Measurements from ENCODE around the gene AK5. TPM values are rescaled to one million over a fixed set of nuclear protein-coding genes. Genes with fewer than 3 reads are reported as not detected.

AK5 gene
- total RNA-seq, 4 donors from 2014 or later, result 0.13 to 0.84 (median 0.47) TPM; not detected in 1

DNA sequence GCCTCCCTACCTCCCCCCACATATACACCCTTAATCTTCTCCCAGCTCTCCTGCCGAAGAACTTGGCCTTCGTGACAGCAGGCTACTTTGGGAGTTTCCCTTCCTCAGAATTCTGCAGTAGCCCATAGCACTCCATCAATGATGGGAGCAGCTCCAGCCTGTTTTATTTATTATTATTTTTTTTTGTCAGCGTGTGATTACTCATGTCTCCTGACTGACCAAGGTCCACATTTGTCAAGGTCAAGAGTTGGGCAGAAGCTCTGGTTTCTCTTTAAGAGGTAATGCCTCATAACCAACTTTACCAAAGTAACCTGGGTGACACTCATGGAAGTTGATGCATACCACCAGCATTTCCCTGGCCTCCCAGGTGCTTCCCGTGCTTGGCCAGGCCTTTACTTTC is 275.2 kb downstream of the AK5 start:
- TF ChIP-seq, protein P1, sequence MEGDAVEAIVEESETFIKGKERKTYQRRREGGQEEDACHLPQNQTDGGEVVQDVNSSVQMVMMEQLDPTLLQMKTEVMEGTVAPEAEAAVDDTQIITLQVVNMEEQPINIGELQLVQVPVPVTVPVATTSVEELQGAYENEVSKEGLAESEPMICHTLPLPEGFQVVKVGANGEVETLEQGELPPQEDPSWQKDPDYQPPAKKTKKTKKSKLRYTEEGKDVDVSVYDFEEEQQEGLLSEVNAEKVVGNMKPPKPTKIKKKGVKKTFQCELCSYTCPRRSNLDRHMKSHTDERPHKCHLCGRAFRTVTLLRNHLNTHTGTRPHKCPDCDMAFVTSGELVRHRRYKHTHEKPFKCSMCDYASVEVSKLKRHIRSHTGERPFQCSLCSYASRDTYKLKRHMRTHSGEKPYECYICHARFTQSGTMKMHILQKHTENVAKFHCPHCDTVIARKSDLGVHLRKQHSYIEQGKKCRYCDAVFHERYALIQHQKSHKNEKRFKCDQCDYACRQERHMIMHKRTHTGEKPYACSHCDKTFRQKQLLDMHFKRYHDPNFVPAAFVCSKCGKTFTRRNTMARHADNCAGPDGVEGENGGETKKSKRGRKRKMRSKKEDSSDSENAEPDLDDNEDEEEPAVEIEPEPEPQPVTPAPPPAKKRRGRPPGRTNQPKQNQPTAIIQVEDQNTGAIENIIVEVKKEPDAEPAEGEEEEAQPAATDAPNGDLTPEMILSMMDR (IDR thresholded peaks at IDR 0.05), result no peak
- ATAC-seq (ENCODE audit: low FRiP score) (no peak), DNase-seq (ENCODE audit: low spot score) (no peak)

DNA sequence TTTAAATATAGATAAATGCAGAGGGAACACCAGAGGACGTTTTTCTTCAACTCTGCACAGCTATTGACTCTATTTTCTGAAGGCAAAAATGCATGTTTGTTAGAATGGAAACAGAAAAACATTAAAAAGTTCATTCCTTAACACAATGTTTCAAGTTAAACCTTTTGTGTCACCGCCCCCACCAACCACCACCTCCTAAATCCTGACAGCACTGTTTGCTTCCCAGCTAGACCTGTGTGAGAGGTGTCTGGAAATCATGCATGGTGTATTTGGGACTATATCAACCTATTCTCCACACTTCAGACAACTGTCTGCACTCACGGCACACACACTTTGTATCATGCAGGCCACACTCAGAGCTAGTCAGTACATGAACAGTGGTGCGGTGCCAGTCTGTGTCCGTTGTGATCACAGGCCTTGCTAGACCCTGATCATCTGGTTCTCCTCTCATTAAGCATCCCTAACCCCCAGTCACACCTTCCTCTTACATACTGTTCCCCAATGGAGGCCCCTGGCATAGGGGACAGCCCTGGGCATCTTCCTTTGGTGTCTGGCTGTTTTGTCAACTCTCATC is 276.9 kb downstream of the AK5 start:
- DNase-seq (ENCODE audit: low spot score), result no peak
- TF ChIP-seq, protein P1 (IDR thresholded peaks at IDR 0.05), result no peak
- ATAC-seq (ENCODE audit: low FRiP score), result no peak

DNA sequence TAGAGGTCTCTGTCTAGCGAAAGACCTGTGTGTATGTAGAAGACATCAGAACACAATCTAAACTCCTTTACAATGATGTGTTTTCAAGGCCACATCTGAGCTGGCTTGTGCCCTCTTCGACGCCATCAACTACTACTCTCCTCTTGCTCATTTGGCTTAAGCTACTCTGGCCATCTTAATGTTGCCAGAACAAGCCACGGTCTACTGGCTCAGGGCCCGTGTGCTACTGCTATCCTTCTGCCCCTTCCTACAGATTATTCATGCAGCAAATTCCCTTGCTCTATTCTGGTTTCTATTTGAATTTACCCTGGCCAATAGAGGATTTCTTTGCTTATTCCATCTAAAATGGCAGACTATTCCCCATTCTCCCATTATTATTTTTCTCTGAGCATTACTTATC is 278.9 kb downstream of the AK5 start:
- TF ChIP-seq, protein P1 (IDR thresholded peaks at IDR 0.05), result no peak
- ATAC-seq (ENCODE audit: low FRiP score), result no peak
- DNase-seq (ENCODE audit: low spot score), result no peak

DNA sequence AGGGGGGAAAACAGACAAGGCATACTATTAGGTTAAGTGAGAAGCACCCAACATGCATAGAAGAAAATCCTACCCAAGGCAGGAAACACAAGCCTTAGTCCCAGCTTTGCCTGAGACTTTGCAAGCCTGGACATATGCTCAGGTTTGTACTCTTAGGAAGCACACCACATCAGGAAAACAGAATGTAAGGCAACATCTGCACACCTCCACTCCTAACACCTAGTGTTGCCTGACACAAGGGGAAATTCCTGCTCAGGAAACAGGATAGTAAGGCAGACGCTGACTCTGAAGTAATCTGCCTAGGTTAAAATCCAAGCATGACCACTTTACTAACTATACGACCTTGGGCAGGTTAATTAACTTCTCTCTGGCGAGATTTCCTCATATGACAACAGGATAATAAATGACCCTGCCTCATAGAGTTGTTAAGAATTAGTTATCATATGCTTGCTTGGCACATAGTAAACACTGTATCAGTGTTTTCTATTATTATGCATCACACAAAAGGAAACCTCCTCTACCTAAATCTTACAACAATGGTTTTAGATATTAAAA is 280.9 kb downstream of the AK5 start:
- TF ChIP-seq, protein P1 (IDR thresholded peaks at IDR 0.05), result no peak
- no peak for ATAC-seq (ENCODE audit: low FRiP score)
- DNase-seq (ENCODE audit: low spot score), result no peak

DNA sequence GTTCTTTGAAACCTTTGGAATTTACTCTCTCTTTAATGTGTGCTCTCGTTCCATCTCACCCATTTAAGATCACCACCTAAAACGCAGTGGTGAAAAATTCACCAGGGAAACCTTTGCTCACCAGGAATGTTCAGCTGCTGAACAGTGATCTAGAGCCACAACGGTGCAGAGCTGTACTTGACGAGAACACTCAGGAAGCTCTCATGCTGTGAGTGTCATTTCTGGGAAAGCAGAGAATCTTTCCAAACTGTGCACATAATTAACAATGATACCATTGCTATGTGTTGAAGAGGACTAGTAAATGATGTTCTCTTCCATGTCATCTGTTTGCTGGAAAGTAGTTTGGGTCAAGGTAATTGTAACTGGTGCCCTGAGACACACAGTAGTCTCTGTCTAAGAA is 283.5 kb downstream of the AK5 start:
- ATAC-seq (ENCODE audit: low FRiP score) (no peak), DNase-seq (ENCODE audit: low spot score) (no peak)
- TF ChIP-seq, protein P1 (IDR thresholded peaks at IDR 0.05), result no peak

DNA sequence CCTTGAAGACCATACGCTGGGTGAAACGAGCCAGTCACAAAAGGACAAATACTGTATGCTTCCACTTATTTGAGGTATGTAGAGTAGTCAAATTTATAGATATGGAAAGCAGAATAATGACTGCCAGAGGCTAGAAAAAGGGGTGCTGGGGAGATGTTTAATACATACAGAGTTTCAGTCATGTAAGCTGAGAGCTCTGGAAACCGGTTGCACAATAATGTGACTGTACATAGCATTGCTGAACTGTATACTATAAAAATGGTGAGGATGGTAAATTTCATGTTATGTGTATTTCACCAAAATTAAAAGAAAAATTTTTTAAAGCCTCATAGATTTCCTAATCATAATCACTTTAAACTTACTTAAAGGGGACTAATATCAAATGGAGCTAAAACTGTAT is 289.8 kb downstream of the AK5 start:
- ATAC-seq (ENCODE audit: low FRiP score) (no peak), DNase-seq (ENCODE audit: low spot score) (no peak)
- TF ChIP-seq, protein P1 (IDR thresholded peaks at IDR 0.05), result no peak

DNA sequence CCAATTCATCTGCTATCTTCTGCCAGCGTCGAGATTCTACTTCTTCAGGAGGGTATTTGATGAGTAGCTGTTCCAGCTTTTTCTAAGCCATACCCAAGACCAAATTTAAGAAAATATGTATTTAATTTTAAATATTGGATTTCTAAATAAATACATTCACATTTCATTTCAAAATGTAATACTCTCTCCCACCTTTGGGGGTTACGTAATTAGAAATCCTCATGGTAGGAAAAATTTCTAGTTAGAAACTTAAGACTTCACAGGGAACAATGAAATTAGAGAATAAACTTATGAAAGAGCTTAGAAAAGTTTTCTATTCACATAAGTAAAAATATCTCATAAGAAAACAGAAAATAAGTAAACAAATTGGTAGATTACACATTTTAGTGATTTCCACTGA is 297.7 kb downstream of the AK5 start:
- TF ChIP-seq, protein P1 (IDR thresholded peaks at IDR 0.05), result no peak
- no peak for DNase-seq (ENCODE audit: low spot score)
- no peak for ATAC-seq (ENCODE audit: low FRiP score)
